Erythroblast (primary cell): ENCODE data around the gene CTSE.

ENCODE experiments used
- GATA1 ChIP-seq: IDR thresholded peaks from 2 replicates; pipeline ENCODE4 v1.6.1; 2011; ENCODE audit warnings: low read depth, mild to moderate bottlenecking, control low read depth, low read length, moderate library complexity
- POLR2A ChIP-seq: IDR thresholded peaks from 2 replicates; pipeline ENCODE4 v1.6.1; 2011; ENCODE audit warnings: mild to moderate bottlenecking, low read length

DNA sequence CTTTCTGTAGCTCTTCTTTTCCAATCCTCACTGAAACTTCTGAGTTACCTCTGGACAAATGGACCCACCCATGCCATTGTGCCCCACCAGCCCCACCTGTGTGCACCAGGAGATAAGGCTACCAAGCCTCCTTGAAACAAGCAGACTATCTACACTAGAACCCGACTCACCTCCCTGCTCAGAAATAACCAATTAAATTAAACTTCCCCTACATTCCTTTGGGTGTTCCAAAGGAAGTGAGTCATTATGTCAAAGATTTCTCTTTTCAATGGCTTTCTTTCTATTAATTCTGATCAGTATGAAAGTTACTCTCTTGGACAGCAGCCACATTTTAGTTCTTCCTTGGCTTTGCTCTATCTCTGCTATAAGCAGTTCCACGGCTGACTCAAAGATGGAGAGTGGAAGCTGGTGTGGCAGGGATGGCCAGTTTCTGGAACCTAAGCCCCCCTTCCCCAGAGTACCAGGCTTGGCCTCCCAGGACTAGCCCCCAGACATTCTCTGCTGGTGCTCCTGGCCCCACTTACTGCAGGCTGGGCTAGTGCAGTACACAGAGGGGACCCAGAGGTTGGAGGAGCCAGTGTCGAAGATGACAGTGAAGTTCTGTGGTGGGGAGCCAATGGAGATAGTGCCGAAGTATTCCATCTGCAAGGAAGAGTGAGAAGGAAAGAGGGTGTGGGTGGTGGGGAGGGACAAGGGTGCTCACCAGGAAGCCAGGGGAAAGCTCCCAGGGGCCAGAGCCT, 1.9 kb downstream of the CTSE start:
- TF ChIP-seq POLR2A, result no peak
- TF ChIP-seq GATA1, result no peak
